SU-DHL-6 (cell line): ENCODE measurements around the gene OSM.

ENCODE experiments used
- H2AFZ ChIP-seq: fragments of 200-600 bp; sonication (generic); 2 replicates; pipeline ENCODE4 v1.6.1; 2014; ENCODE audit warnings: low read depth, mild to moderate bottlenecking, moderate library complexity, mixed read lengths, antibody characterized with exemption, low read length; ENCODE audit not compliant: severe bottlenecking
- H3F3A ChIP-seq: fragments of 200-600 bp; shearing (Covaris generic); 2 replicates; pipeline ENCODE4 v1.6.0; 2016; ENCODE audit warnings: antibody characterized with exemption, mild to moderate bottlenecking; ENCODE audit not compliant: insufficient read depth
- H3K27ac ChIP-seq: fragments of 200-600 bp; sonication (generic); 2 replicates; pipeline ENCODE4 v1.5.1; 2016; ENCODE audit warnings: low read depth, mild to moderate bottlenecking, low read length, moderate library complexity, mixed read lengths
- H3K27me3 ChIP-seq: fragments of 200-600 bp; sonication (generic), shearing (Covaris generic); 2 replicates; pipeline ENCODE4 v1.6.0; 2014; ENCODE audit warnings: mild to moderate bottlenecking, low read length
- H3K36me3 ChIP-seq: fragments of 200-600 bp; sonication (generic); 2 replicates; pipeline ENCODE4 v1.6.1; 2014; ENCODE audit warnings: mild to moderate bottlenecking, low read length, mixed read lengths
- H3K4me2 ChIP-seq: fragments of 300-600, 200-600 bp; shearing (Covaris generic), sonication (generic); 2 replicates; pipeline ENCODE4 v1.6.0; 2014; ENCODE audit warnings: low read length, low read depth, mild to moderate bottlenecking; ENCODE audit not compliant: poor library complexity, severe bottlenecking
- H3K4me3 ChIP-seq: fragments of 200-600 bp; sonication (generic); 2 replicates; pipeline ENCODE4 v1.5.1; 2014; ENCODE audit warnings: antibody characterized with exemption, low read length, mild to moderate bottlenecking, mixed read lengths; ENCODE audit not compliant: insufficient read depth, poor library complexity, severe bottlenecking
- H3K79me2 ChIP-seq: fragments of 200-600 bp; sonication (generic); 2 replicates; pipeline ENCODE4 v1.6.1; 2014; ENCODE audit warnings: mild to moderate bottlenecking, low read length, moderate library complexity; ENCODE audit not compliant: insufficient read depth
- H3K9ac ChIP-seq: fragments of 200-600 bp; sonication (generic); 2 replicates; pipeline ENCODE4 v1.7.0; 2014; ENCODE audit warnings: mild to moderate bottlenecking, low read length
- H3K9me2 ChIP-seq: fragments of 200-600 bp; sonication (generic); replicated peaks from 2 replicates; pipeline ENCODE4 v1.6.1; 2014; ENCODE audit warnings: low read length; ENCODE audit not compliant: insufficient read depth
- H3K9me3 ChIP-seq: fragments of 200-600 bp; sonication (generic); 2 replicates; pipeline ENCODE4 v1.6.1; 2014; ENCODE audit warnings: low read length, mixed read lengths; ENCODE audit not compliant: insufficient read depth
- H4K20me1 ChIP-seq: fragments of 200-600 bp; sonication (generic); 2 replicates; pipeline ENCODE4 v1.6.1; 2014; ENCODE audit warnings: low read depth, mild to moderate bottlenecking, antibody characterized with exemption, low read length, moderate library complexity, mixed read lengths
- EZH2phosphoT487 ChIP-seq: fragments of 200-600 bp; sonication (generic), shearing (Covaris generic); conservative IDR thresholded peaks from 2 replicates; pipeline ENCODE4 v1.6.1; 2018; ENCODE audit warnings: mild to moderate bottlenecking, antibody characterized with exemption, low read length, moderate library complexity, mixed read lengths
- TF ChIP-seq, protein P1 (sequence below): fragments of 200-600 bp; sonication (generic); IDR thresholded peaks from one replicate; pipeline ENCODE4 v1.5.1; 2017; ENCODE audit warnings: antibody characterized with exemption, mild to moderate bottlenecking, low read length, moderate library complexity; ENCODE audit not compliant: insufficient read depth, poor library complexity, severe bottlenecking

OSM gene

DNA sequence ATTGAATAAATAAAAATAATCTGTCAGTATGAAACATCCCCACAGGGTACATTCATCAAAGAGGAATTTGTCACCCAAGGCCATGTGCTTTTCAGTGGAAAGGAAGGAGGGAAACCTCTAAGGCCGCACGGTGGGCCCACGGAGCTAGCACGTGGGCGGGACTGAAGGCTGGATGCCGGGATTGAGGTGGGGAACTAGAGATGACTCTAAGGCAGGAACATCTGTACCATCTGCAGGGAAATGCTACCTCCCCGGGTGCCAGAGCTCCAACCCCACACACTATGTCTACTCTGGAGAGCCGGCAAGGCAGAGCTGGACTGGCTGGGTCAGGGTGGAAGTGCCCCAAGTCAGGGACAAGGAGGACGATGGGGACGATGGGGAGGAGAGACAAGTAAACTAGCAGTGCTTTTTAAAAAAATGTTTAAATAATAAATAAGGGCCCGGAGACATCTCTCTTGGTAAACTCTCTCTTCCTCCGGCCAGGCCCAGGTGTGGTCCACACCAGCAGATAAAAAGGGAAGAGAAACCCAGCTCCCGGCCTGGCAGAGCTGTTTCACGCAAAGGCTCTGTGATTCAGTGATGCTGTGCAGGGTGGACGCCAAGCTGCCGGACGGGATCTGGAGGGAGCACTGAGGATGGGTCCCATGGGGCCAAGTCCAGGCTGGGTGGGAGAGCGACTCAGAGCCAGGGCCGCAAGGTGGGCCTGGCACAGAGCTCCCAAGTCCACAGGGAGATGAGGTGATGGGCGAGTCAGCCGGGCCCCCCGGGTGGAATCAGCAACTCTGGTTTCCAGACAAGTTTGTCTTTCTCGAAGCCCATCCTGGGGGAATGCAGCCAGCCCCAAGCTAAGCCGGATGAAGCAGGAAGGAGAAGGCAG is 25.9 kb downstream of the OSM start:
- no peaks in the 10 kb centered on the region for H3K79me2 ChIP-seq
- H3K9me3 ChIP-seq, result no peaks in the 10 kb centered on the region
- no peak overlapping the region for H3K27ac ChIP-seq
- H2AFZ ChIP-seq, result no peak overlapping the region
- H3K9ac ChIP-seq, result no peak overlapping the region
- no peak overlapping the region for H3K4me2 ChIP-seq
- no peaks in the 10 kb centered on the region for H4K20me1 ChIP-seq
- H3K4me3 ChIP-seq, result no peak overlapping the region
- H3K27me3 ChIP-seq, result no peaks in the 10 kb centered on the region
- no peaks in the 10 kb centered on the region for H3F3A ChIP-seq
- no peaks in the 10 kb centered on the region for H3K9me2 ChIP-seq
- TF ChIP-seq, protein P1, sequence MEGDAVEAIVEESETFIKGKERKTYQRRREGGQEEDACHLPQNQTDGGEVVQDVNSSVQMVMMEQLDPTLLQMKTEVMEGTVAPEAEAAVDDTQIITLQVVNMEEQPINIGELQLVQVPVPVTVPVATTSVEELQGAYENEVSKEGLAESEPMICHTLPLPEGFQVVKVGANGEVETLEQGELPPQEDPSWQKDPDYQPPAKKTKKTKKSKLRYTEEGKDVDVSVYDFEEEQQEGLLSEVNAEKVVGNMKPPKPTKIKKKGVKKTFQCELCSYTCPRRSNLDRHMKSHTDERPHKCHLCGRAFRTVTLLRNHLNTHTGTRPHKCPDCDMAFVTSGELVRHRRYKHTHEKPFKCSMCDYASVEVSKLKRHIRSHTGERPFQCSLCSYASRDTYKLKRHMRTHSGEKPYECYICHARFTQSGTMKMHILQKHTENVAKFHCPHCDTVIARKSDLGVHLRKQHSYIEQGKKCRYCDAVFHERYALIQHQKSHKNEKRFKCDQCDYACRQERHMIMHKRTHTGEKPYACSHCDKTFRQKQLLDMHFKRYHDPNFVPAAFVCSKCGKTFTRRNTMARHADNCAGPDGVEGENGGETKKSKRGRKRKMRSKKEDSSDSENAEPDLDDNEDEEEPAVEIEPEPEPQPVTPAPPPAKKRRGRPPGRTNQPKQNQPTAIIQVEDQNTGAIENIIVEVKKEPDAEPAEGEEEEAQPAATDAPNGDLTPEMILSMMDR, result no peak
- no peak for TF ChIP-seq EZH2phosphoT487
- H3K36me3 ChIP-seq, result no peaks in the 10 kb centered on the region

DNA sequence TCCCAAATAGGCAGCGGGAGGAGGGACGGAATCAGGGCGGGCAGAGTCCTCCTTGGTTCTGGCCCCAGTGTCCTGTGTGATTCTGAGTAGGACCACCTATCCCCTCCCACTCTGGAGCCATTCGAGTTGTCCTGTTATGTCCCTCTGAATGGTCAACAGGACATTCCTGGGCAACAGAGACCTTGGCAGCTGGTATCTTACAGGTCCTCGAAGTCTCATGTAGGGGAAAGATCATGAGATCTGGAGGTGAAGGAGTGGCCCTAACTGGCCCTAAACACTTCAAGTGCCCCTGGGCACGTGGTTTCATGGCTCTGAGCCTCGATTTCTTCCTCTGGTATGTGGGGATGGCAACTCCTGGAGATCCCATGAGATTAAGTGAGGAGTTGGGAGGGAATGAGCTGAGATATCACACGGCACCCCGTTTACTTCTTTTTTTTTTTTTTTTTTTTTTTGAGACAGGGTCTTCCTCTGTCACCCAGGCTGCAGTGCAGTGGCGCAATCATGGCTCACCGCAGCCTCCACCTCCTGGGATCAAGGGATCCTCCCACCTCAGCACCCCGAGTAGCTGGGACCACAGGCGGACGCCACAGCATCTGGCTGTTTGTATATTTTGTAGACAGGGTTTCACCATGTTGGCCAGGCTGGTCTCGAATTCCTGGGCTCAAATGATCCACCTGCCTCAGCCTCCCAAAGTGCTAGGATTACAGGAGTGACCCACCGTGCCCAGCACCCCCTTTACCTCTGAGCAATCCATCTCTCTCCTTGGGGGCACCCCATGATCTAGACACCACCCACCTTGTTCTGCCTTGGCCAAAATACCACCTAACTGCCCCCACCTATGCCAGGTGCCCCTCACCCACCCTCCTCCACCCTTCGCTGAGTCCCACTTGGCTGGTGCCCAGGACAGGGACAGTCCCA is 26.9 kb downstream of the OSM start:
- Histone ChIP-seq H3K36me3 (no peaks in the 10 kb centered on the region), H3K27ac (no peak overlapping the region), H3F3A (no peaks in the 10 kb centered on the region), H3K9ac (no peak overlapping the region), H3K4me3 (no peak overlapping the region), H3K79me2 (no peaks in the 10 kb centered on the region), H3K27me3 (no peaks in the 10 kb centered on the region), H4K20me1 (no peaks in the 10 kb centered on the region), H3K9me3 (no peaks in the 10 kb centered on the region), H2AFZ (no peak overlapping the region), H3K9me2 (no peaks in the 10 kb centered on the region), H3K4me2 (no peak overlapping the region)
- TF ChIP-seq EZH2phosphoT487, result no peak
- TF ChIP-seq, protein P1, result no peak

DNA sequence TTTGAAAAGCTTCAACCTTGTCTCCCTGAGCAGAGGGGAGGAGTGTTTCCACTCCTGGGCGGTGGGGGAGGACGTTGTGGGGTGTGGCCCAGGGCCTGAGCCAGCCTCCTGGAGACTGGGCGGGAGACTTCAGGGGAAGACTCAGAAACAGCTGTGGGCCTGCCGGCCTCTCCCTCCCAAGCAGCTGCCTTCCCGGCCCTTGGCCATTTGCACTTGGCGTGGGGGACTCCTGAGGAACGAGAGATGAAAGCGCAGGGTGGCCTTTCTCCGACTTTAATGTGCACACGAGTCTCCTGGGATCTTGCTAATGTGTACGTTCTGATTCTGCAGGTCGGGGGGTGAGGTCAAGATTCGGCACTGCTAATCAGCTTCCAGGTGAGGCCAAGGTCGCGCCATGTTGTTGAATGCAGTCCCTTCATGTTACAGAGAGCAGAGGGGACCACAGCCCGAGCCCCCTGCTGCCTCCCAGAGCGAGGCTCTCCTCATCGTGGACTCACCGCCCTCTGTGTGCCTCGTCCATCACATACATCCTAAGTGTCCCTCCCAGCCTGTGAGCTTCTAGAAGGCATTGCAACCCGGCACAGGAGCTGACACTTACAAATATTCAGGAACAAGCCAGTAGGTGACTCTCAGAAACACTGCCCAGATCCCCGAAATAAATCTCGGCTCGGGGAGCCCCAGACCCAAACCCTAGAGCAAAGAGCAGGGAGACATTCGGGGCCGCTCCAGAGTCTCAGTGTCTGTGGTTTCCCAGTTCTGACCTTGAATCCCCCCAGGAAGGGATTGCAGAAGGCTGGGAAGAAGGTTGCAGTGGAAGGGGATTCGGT is 27.8 kb downstream of the OSM start:
- Histone ChIP-seq H4K20me1 (no peaks in the 10 kb centered on the region), H3K4me2 (no peak overlapping the region), H3K9me2 (no peaks in the 10 kb centered on the region), H2AFZ (no peak overlapping the region), H3K27me3 (no peaks in the 10 kb centered on the region), H3K36me3 (no peaks in the 10 kb centered on the region), H3K9me3 (no peaks in the 10 kb centered on the region), H3K79me2 (no peaks in the 10 kb centered on the region), H3F3A (no peaks in the 10 kb centered on the region), H3K27ac (no peak overlapping the region), H3K4me3 (no peak overlapping the region), H3K9ac (no peak overlapping the region)
- no peak for TF ChIP-seq EZH2phosphoT487
- TF ChIP-seq, protein P1, result no peak
